D341Med (cell line): Measurements from ENCODE around the gene TOR1AIP2.
"Not testable (repeated sequence)": the region's sequence is repeated elsewhere in the genome, so short reads cannot be mapped to it uniquely, and the experiment has no call there.

Experiments used
- DNase-seq: peaks from one replicate; pipeline ENCODE4 v3.0.0; 2012; ENCODE audit warnings: low spot score

Gene TOR1AIP2

DNA sequence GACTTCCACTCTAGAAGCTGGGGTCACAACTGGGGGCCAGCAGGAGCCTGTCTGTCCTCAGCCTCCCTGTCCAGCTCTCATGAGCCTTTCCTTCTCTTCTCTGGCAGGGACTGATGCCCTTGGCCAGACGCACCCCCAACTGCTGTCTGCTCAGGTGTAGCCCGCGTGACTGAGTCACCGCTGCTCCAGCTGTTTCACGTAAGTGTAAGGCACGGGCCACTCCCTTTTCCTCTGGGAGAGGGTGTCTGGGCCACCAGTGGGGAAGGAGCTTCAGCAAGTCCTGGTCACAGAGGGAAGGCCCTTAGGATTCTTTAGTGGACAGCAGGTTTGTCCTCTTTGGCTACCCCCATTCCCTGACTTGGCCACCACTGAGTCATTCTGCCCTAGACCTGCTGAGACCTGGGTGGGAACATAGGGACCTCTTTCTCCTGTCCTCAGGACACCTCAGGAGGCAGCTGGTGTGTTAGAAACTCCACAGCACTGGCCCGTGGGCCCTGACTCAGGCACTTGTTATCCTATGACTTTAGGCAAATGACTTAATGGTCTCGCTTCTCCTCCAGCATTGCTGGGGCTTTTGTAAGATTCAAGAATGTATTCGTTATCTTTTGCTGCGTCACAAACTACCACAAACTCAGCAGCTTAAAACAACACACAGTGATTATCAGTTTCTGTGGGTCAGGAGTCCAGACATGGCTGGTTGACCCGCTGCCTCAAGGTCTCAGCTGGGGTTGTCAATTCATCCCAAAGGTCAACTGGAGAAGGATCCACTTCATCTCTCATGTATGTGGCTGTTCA lies 69.7 kb downstream of the TOR1AIP2 start:
- no peak for DNase-seq

- DNase-seq, result no peak
These were observed 70.3 kb downstream of the TOR1AIP2 start for GRCh38 chr1:179807291-179807690.

DNA sequence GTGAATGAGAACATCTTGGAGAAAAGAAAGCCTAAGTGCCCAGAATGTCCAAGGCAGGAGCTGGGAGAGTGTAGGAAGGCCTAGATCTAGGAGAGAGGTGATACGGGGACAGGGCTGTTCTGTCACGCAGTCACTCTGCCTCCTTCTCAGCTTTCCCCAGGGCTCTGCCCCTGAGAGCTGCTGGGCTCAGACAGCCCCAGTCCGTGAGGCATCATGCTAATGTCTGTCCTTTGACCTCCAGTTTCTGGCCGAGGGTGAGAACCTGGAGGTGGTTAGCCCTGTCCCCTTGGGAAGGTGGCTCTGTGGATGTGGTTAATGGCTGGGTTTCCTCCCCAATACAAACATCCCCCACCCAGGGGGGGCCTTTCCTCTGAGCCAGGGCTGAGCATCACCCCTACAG lies 71.3 kb downstream of the TOR1AIP2 start:
- DNase-seq, result no peak

GRCh38 chr1:179805291-179806195 lies 72.1 kb downstream of the TOR1AIP2 start:
- no peak for DNase-seq

- DNase-seq, result not testable (repeated sequence)
These were observed 73.2 kb downstream of the TOR1AIP2 start for GRCh38 chr1:179804417-179804816.

DNA sequence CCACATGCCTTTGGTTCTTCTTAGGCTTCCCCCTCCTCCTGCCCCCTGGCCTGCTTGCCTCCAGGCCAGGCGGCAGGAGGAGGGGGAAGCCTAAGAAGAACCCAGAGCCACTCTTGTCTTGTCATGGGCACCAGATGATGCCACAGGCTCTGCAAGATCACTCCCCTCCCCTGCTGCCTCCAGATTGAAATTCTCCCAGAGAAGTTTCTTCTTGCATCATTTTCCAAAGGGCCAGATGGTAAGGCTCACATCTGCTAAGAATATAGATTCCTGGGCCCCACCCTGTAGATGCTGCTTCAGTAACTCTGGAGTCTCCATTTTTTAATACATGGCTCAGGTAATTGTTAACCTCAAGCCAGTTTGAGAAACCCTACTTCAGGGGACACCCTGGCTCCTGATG lies 73.7 kb downstream of the TOR1AIP2 start:
- DNase-seq, result no peak

- DNase-seq, result no peak
These were observed 74.5 kb downstream of the TOR1AIP2 start for GRCh38 chr1:179803104-179803503.

DNA sequence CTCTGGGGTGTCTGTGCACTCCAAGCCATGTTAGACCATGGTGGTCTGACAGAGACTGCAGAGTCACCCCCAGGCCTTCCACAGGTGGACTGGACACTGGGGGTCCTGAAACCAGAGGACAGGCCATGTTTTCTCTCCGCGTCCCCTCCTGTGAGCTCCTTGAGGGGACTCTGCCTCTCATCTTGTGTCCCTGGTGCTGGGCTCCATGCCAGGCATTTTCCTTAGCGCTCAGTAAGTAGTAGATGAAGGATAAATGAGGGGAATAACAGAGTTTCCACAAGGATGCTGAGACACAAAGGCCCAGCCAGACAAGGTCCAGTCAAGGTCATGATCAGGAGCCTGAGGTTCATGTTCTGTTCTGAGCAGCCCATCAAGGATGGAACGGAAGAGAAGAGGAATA lies 77.1 kb downstream of the TOR1AIP2 start:
- no peak for DNase-seq

GRCh38 chr1:179798864-179799516 lies 78.6 kb downstream of the TOR1AIP2 start:
- DNase-seq, result no peak

DNA sequence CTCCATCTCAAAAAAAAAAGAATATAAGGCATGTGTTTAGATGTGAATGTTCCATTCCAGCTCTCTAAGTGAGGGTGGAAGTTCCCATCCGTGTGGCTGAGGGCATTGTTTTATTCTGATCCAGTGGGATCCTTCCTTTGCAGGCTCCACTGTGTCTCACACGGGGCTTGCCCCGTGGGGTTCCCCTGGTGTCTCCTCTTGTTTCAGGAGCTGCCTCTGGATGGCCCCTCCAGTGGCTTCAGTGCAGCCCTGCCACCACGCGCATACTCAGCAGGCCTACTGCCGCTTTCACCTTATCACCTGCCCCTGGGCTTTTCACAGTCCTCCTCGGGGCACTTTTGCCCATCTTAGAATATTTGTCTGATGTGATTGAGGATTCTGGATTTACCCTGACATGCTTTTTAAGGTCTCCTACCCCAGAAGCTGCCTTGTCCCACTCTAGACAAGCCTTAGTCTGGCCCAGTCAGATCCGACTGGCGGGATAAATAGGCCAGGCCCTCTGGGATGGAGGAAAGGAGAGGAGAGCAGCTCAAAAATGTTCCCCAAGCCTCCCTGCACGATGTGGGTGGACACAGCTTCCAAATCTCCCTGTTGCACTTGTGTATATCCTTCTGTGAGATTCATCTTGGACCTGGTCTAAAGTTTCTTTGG lies 79.3 kb downstream of the TOR1AIP2 start:
- DNase-seq, result no peak

DNA sequence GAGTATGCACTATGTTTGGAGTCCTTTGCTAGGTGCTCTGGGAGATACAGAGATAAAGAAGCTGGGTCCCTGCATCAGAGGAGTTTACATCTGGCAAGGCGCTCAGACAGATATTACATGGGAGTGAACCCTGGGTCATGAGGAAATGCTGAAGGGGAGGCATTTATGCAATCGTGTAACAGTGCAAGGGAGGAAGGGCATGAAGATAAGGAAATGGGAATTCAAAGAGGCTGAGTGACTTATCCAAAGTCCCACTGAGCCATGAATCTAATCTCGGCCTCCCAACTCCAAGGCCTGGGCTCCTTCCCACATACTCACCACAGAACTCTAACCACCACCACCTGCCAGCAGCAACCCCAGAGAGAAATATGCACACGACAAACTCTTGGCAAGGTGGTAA lies 82.9 kb downstream of the TOR1AIP2 start:
- peak; percentile 55 for DNase-seq

DNA sequence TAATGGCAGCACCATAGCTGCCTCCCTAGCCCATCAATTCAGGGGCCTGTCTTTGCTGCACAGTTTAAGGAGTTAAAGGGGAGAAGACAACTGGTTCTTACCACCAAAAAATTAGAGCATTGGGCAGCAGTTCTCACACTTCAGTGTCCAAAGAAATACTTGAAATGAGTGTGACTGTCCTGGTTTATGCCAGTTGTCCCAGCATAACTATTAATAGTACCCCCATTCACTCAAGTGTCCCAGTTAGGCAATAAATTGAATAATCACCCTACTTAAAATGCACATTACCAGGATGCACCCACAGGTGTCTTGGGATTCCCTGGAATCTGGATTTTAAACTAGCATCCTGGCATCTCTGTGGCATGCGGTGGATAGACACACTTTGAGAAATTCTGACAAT lies 83.5 kb downstream of the TOR1AIP2 start:
- DNase-seq, result no peak

- DNase-seq, result no peak
These were observed 84.3 kb downstream of the TOR1AIP2 start for GRCh38 chr1:179793281-179793680.
